ENCODE measurements around the gene LONP2.
"Not testable (repeated sequence)": the region's sequence is repeated elsewhere in the genome, so short reads cannot be mapped to it uniquely, and the experiment has no call there.

Gene LONP2

GRCh38 chr16:48395375-48395774 lies 151.3 kb downstream of the LONP2 start:
- DNase-seq (ENCODE audit: low spot score): no peak

DNA sequence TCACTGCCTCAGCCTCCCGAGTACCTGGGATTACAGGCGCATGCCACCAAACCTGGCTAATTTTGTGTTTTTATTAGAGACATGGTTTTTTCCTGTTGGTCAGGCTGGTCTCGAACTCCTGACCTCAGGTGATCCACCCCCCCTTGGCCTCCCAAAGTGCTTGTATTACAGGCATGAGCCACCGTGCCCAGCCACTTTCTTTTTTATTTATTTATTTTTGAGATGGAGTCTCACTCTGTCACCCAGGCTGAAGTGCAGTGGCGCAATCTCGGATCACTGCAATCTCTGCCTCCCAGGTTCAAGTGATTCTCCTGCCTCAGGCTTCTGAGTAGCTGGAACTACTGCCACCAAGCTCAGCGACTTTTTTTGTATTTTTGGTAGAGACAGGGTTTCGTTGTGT lies 158.4 kb downstream of the LONP2 start:
- not testable (repeated sequence) for DNase-seq (ENCODE audit: low spot score)

- no peak for DNase-seq (ENCODE audit: low spot score)
Measured at GRCh38 chr16:48405153-48405552, 161.1 kb downstream of the LONP2 start.

- no peak for DNase-seq (ENCODE audit: low spot score)
Measured at GRCh38 chr16:48405907-48406306, 161.8 kb downstream of the LONP2 start.

All from kidney capillary endothelial cell (primary cell).